Lower leg skin (tissue), 4 donors: ENCODE data around the gene ALPL. TPM values are rescaled to one million over a fixed set of nuclear protein-coding genes. Genes with fewer than 3 reads are reported as not detected.

Source experiments
- DNase-seq, 2 donors: peaks; one replicate each; pipeline ENCODE4 v3.0.0-alpha.2; 2019; ENCODE audit warnings: low spot score in 2 of 2
- H3K4me3 ChIP-seq: fragments of 200-600 bp; sonication (generic); 2 replicates; pipeline ENCODE4 v1.5.1; 2017; ENCODE audit warnings: mild to moderate bottlenecking, low read depth; ENCODE audit not compliant: poor library complexity, severe bottlenecking
- POLR2A ChIP-seq, 2 donors: fragments of 450-650 bp; IDR thresholded peaks; one replicate each; pipeline ENCODE4 v1.6.1; 2016 to 2017; ENCODE audit warnings: antibody characterized with exemption in 2 of 2, mild to moderate bottlenecking in 1 of 2, moderate library complexity in 1 of 2
- WGBS, 2 donors: methylation state at CpG; one replicate each; pipeline ENCODE4 v1.1.5; 2018; 5-methylcytosine and 5-hydroxymethylcytosine counted together
- intact Hi-C: fragments of 100-400 bp; cut with DNase I; formaldehyde crosslinking; loops from one replicate; pipeline ENCODE4 v1.15.0; 2023; ENCODE audit warnings: low total_unique reads
- total RNA-seq, 4 donors: library from RNA; depleted of rRNA; stranded (reverse); fragments of >200 nt; gene quantifications; one replicate each; pipeline ENCODE4 v1.1.0, GENCODE V29; 2016
- TF ChIP-seq, protein P1 (sequence below), 3 donors: fragments of 450-650 bp; IDR thresholded peaks; one replicate each; pipeline ENCODE4 v1.5.1; 2016; ENCODE audit warnings: antibody characterized with exemption in 3 of 3, mild to moderate bottlenecking in 3 of 3, moderate library complexity in 2 of 3

Gene ALPL
- total RNA-seq, 4 donors from 2014 or later: 1.3 to 7.7 (median 2.2) TPM

DNA sequence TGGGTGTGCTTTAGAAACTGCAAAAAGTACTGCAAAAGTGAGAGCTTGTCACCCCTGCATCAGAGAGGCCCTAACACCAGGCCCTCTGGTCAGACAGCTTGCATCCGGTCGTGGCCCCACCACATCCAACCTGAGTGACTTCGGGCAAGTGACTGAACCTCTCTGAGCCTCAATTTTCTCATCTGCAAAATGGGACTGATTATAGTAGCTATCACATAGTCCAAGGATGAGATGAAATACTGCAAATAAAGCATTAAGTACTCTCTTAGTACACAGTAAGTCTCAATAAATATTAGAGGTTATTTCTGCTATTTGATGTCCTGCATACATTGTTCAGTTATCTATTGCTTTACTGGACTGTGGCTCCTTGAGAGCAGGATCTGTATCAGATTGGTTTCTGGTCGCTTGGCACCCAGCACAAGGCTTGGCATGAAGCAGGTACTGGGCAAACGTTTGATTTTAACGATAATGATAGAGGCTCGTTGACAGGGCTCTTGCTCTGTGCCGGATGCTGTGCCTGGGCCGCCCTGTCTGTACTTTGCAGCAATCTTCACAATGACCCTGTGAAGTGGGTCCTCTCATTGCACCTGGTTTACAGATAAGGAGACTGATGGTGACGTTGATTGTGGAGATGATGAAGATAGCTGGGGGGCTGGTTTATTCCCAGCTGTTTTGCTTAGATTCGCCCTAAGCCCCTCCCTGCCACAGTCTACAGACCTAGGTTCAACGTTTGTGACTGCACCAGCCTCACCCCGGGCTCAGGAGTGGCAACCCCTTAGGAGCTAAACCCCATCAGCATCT, 116.4 kb downstream of the ALPL start:
- no peak for DNase-seq
- intact Hi-C loops: no loop called here
- TF ChIP-seq POLR2A (IDR thresholded peaks at IDR 0.05): no peak
- TF ChIP-seq, protein P1, sequence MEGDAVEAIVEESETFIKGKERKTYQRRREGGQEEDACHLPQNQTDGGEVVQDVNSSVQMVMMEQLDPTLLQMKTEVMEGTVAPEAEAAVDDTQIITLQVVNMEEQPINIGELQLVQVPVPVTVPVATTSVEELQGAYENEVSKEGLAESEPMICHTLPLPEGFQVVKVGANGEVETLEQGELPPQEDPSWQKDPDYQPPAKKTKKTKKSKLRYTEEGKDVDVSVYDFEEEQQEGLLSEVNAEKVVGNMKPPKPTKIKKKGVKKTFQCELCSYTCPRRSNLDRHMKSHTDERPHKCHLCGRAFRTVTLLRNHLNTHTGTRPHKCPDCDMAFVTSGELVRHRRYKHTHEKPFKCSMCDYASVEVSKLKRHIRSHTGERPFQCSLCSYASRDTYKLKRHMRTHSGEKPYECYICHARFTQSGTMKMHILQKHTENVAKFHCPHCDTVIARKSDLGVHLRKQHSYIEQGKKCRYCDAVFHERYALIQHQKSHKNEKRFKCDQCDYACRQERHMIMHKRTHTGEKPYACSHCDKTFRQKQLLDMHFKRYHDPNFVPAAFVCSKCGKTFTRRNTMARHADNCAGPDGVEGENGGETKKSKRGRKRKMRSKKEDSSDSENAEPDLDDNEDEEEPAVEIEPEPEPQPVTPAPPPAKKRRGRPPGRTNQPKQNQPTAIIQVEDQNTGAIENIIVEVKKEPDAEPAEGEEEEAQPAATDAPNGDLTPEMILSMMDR (IDR thresholded peaks at IDR 0.05): no peak
- WGBS, 2 donors: 72 to 79% methylated on average over 13 of the region's 13 CpGs
- no peak overlapping the region for H3K4me3 ChIP-seq

DNA sequence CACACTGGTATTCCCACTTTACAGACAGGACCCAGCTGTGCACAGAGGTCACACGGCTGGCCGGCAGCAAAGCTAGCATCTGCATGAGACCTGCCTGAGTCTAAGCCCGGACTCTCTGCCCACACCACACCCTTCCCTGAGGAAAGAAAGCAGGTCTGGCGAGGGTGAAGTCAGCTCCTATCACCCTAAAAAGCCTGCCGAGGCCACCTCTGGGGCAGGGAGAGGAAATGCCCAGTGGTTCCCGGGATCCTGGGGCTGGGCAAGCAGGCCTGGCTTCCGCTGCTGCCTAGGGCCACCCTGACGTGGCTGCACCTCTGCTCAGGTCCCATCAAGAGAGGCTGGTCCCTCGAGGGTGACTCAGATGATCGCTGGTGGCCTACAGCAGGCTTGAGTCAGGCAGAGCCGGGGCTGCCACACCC, 117.7 kb downstream of the ALPL start:
- no peak for DNase-seq
- WGBS, 2 donors: 43 to 56% methylated on average over 8 to 11 of the region's 11 CpGs
- TF ChIP-seq POLR2A (IDR thresholded peaks at IDR 0.05): no peak
- intact Hi-C loops: no loop called here
- H3K4me3 ChIP-seq: no peak overlapping the region

Other genes with a start within 250 kb of the ALPL start
- gene ECE1, start 219.0 kb upstream of the ALPL start, total RNA-seq: 10 to 100 TPM; 37.1 to 68.9 (median 48.3) TPM
- 10 to 100 TPM in 1 of 4 donors, 1 to 10 TPM in 3; 2.6 to 19.7 (median 7.1) TPM for gene NBPF3, start 69.3 kb upstream of the ALPL start, total RNA-seq
- gene RAP1GAP, start 159.9 kb downstream of the ALPL start, total RNA-seq: 1 to 10 TPM; 1.3 to 4.0 (median 2.6) TPM